AG04450 (cell line): Measurements from ENCODE around the gene SNX21. TPM values are rescaled to one million over a fixed set of nuclear protein-coding genes. Genes with fewer than 3 reads are reported as not detected.

Experiments used
- CTCF ChIA-PET: fragments of 300-600, 350-600 bp; formaldehyde crosslinking; extraction: SDS; loops from one replicate; lab custom pipeline; 2022; ENCODE audit warnings: antibody characterized with exemption, inconsistent platforms; lab: Charles Lee
- POLR2A ChIA-PET: fragments of 350-600 bp; formaldehyde crosslinking; extraction: SDS; loops from one replicate; lab custom pipeline; 2021; ENCODE audit warnings: antibody characterized with exemption, inconsistent platforms; lab: Yijun Ruan, JAX
- DNase-seq: peaks from one replicate; pipeline ENCODE4 v3.0.0-alpha.2; 2011; ENCODE audit warnings: low read depth, low spot score
- H3K27ac ChIP-seq: one replicate; pipeline ENCODE4 v1.5.1; 2012; ENCODE audit warnings: low read depth, low read length, control low read depth
- H3K27me3 ChIP-seq: one replicate; pipeline ENCODE4 v1.6.0; 2012; ENCODE audit warnings: low read length; ENCODE audit not compliant: control insufficient read depth, insufficient read depth
- H3K4me3 ChIP-seq: 2 replicates; pipeline ENCODE4 v1.5.1; 2011; ENCODE audit warnings: mild to moderate bottlenecking, low read depth, low read length, control low read depth
- H3K9me3 ChIP-seq: 2 replicates; pipeline ENCODE4 v1.5.1; 2012; ENCODE audit warnings: low read length; ENCODE audit not compliant: control insufficient read depth, insufficient read depth
- polyA plus RNA-seq: library from polyadenylated mRNA; depleted of rRNA; stranded (reverse); fragments of >200 nt; gene quantifications from 2 replicates; pipeline ENCODE4 v1.2.3, GENCODE V29; 2011
- TF ChIP-seq, protein P1 (sequence below): IDR thresholded peaks from 2 replicates; pipeline ENCODE4 v1.5.1; 2011; ENCODE audit warnings: low read depth, low read length, control low read depth, inconsistent platforms

Gene SNX21
- polyA plus RNA-seq, 1 experiment, result 9.2 TPM

DNA sequence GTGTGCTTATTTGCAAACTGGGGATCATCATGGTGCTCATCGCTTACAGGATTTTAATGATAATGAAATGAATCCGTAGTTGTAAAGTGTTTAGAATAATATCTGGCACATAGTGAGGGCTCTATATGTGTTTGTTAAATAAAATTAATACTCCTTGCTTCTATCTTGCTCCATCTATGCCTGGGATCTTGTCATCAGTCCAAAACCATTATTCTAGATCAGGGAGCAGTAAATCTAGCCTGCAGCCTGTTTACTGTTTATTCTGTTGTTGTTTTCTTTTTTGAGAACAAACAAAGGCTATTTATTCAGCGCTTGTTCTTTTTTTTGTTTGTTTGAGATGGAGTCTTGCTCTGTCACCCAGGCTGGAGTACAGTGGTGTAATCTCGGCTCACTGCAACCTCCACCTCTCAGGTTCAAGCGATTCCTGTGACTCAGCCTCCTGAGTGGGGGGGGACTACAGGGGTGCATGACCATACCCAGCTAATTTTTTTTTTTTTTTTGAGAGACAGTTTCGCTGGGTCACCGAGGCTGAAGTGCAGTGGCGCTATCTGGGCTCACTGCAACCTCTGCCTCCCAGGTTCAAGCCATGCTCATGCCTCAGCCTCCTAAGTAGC, 15.5 kb downstream of the SNX21 start:
- CTCF ChIA-PET, result interaction anchor here (1.1 kb wide), 1 partner anchor 50 kb away, joined by 3 read pairs; no protein-coding TSS in a partner anchor
- POLR2A ChIA-PET, result no interaction called here
- TF ChIP-seq, protein P1, sequence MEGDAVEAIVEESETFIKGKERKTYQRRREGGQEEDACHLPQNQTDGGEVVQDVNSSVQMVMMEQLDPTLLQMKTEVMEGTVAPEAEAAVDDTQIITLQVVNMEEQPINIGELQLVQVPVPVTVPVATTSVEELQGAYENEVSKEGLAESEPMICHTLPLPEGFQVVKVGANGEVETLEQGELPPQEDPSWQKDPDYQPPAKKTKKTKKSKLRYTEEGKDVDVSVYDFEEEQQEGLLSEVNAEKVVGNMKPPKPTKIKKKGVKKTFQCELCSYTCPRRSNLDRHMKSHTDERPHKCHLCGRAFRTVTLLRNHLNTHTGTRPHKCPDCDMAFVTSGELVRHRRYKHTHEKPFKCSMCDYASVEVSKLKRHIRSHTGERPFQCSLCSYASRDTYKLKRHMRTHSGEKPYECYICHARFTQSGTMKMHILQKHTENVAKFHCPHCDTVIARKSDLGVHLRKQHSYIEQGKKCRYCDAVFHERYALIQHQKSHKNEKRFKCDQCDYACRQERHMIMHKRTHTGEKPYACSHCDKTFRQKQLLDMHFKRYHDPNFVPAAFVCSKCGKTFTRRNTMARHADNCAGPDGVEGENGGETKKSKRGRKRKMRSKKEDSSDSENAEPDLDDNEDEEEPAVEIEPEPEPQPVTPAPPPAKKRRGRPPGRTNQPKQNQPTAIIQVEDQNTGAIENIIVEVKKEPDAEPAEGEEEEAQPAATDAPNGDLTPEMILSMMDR, result no peak

DNA sequence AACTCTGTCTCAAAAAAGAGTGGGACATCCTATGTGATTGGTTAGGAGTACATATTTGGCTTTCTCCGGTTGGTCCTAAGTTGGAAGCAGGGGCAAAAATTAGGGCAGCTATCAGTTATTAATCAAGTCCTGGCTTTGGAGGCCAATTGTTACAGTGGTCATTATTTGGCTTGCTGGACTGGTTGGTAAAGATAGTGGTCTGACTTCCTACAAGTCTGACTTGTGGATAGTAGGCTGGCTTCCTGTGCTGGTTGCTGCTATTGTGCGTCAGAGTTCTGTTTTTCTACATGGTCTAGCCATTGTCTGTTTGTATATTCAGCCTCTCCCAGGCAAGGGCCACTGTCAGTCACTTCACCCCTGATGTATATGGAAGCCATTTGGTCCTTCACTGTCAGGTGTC, 16.6 kb downstream of the SNX21 start:
- TF ChIP-seq, protein P1, result no peak
- ChIA-PET CTCF (interaction anchor here (0.6 kb wide), 1 partner anchor 60 kb away, joined by 5 read pairs; no protein-coding TSS in a partner anchor), POLR2A (no interaction called here)
- Histone ChIP-seq H3K27me3 (no peaks in the 10 kb centered on the region), H3K4me3 (no peak overlapping the region), H3K9me3 (no peaks in the 10 kb centered on the region), H3K27ac (no peak overlapping the region)
- DNase-seq, result no peak

More for the DNA sequence above, 15.5 kb downstream of the SNX21 start:
- H3K27me3 ChIP-seq, result no peaks in the 10 kb centered on the region
- DNase-seq, result no peak
- no peak overlapping the region for H3K27ac ChIP-seq
- no peak overlapping the region for H3K4me3 ChIP-seq
- H3K9me3 ChIP-seq, result no peaks in the 10 kb centered on the region

DNA sequence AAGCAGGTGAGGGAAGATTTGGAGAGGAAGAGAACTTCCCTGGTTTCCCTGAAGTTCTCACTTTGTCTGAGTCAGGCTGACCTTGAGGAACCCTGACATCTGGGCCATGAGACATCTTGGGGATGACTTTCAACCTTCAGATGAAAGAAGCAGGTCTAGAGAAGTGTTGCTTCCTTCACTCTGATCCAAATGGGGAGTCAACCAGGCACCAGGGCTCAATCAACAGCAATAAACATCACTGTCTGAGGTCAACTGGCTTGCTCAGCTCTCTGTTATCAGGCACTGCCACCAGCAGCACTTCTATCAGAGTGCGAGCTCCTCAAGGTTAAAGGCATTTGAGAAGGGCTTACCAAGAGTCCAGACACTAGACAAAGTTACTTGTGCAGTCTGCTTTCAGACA, 17.3 kb downstream of the SNX21 start:
- TF ChIP-seq, protein P1, result no peak
- ChIA-PET POLR2A (no interaction called here), CTCF (no interaction called here)

DNA sequence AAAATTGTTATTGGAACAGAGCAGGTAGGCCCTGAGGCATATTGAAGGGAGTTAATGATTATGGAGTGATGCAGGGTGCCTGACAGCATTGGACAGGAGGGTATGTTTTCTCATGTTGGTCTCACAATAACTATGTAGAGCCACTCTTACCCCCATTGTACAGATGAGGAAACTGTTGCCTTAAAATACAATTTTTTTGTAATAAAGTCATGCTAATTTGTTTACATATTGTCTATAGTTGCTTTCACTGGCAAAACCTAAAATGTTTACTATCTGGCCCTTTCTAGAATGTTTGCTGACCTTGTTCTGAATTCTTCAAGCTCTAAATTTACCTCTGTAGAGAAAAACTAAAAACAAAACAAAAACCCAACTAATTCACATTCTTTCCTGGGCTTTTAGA, 17.9 kb downstream of the SNX21 start:
- Histone ChIP-seq H3K4me3 (no peak overlapping the region), H3K27me3 (no peaks in the 10 kb centered on the region), H3K27ac (no peak overlapping the region), H3K9me3 (no peaks in the 10 kb centered on the region)
- TF ChIP-seq, protein P1, result no peak
- DNase-seq, result no peak
- POLR2A ChIA-PET, result no interaction called here
- CTCF ChIA-PET, result no interaction called here

More for the DNA sequence above, 17.3 kb downstream of the SNX21 start:
- no peak overlapping the region for H3K27ac ChIP-seq
- H3K4me3 ChIP-seq, result no peak overlapping the region
- DNase-seq, result no peak
- H3K9me3 ChIP-seq, result no peaks in the 10 kb centered on the region
- H3K27me3 ChIP-seq, result no peaks in the 10 kb centered on the region

DNA sequence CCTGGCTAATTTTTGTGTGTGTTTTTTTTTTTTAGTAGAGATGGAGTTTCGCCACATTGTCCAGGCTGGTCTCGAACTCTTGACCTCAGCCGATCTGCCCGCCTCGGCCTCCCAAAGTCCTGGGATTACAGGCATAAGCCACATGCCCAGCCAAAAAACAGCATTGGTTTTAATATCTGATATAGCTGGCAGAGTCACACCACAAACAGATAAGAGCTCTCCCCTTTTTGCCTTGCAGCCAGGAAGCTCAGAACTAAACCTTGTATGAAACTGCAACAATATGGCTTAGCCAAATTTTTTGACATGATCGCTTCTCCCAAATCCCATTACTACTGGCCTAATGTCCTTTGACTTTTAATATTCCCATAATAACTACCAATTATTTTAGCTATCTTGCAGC, 18.7 kb downstream of the SNX21 start:
- no peak overlapping the region for H3K4me3 ChIP-seq
- no peaks in the 10 kb centered on the region for H3K27me3 ChIP-seq
- no peak overlapping the region for H3K27ac ChIP-seq
- TF ChIP-seq, protein P1, result no peak
- H3K9me3 ChIP-seq, result no peaks in the 10 kb centered on the region
- ChIA-PET POLR2A (interaction anchor here (0.5 kb wide), 1 partner anchor 9 kb away, joined by 3 read pairs; no protein-coding TSS in a partner anchor), CTCF (no interaction called here)
- DNase-seq, result no peak
